ENCODE data around the gene MVB12B.

MVB12B gene

GRCh38 chr9:126506361-126507317 lies 180.0 kb downstream of the MVB12B start:
- no peak for DNase-seq (ENCODE audit: low read depth)

- no peak for DNase-seq (ENCODE audit: low read depth)
Measured at GRCh38 chr9:126507318-126508109, 180.9 kb downstream of the MVB12B start.

DNA sequence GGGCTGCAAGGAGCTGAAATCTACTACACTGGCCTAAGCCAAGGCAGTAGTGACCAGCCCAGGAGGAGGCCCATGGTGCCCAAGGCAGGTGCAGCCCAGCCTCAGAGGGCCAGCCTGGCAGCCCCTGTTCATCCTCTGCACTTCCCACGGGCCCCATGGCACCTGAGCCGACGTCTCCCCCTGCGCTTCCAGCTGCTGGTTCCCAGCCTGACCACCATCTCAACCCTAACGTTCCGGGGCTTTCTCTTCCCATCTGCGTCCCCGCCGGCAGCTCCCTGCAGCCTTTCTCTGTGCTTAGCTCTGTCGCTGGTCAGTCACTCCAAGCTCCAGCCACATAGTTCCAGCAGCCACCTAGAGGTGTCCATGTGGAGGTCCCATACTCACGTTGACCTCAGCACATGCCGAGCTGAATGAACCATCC lies 181.6 kb downstream of the MVB12B start:
- no peak for DNase-seq (ENCODE audit: low read depth)

GRCh38 chr9:126508928-126509327 lies 182.3 kb downstream of the MVB12B start:
- DNase-seq (ENCODE audit: low read depth), result no peak

- DNase-seq (ENCODE audit: low read depth), result no peak
Measured at GRCh38 chr9:126509718-126510117, 183.1 kb downstream of the MVB12B start.

- DNase-seq (ENCODE audit: low read depth), result no peak
Measured at GRCh38 chr9:126510564-126510963, 183.9 kb downstream of the MVB12B start.

GRCh38 chr9:126511411-126511810 lies 184.8 kb downstream of the MVB12B start:
- peak; percentile 70 for DNase-seq (ENCODE audit: low read depth)

GRCh38 chr9:126513159-126514036 lies 186.8 kb downstream of the MVB12B start:
- DNase-seq (ENCODE audit: low read depth), result no peak

DNA sequence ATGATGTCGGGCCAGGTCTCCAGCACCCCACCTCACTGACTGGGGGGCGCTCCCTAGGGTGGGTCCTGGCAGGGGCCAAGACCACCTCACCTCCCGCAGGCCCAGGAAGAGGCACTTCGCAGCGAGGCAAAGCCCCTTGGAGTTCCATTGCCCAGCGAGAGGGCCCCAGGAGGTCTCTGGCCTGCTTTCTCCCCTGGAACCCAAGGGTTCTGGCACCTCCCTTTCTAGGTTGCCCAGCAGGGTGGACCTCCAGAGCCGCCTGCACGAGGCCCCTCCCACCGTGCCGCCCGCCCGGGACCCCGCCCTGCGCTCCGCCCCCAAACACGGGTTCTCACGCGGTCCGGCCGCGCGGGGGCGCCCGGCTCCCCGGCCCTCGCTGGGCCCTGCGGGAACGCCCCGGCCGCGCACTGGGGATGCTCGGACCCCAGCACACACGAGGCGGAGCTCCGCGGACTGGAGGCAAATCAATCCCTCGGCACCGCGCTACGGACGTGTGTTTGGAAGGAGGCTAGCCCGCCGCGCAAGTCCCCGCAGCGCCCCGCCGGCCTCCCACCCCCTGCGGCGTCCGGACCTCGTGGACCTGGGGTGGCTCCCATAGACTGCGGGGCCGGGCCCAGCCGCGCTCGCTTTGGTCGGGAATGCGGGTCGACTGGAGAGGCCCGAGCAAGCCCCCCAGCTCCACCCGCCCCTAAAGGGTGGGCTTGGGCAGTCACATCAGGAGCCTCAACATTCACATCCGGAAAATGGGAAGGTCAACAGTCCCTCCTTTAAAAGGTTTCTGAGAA lies 187.6 kb downstream of the MVB12B start:
- DNase-seq (ENCODE audit: low read depth), result no peak

GRCh38 chr9:126515001-126515872 lies 188.6 kb downstream of the MVB12B start:
- no peak for DNase-seq (ENCODE audit: low read depth)

GRCh38 chr9:126515873-126516505 lies 189.4 kb downstream of the MVB12B start:
- no peak for DNase-seq (ENCODE audit: low read depth)

- DNase-seq (ENCODE audit: low read depth), result no peak
Measured at GRCh38 chr9:126516561-126516935, 189.9 kb downstream of the MVB12B start.

DNA sequence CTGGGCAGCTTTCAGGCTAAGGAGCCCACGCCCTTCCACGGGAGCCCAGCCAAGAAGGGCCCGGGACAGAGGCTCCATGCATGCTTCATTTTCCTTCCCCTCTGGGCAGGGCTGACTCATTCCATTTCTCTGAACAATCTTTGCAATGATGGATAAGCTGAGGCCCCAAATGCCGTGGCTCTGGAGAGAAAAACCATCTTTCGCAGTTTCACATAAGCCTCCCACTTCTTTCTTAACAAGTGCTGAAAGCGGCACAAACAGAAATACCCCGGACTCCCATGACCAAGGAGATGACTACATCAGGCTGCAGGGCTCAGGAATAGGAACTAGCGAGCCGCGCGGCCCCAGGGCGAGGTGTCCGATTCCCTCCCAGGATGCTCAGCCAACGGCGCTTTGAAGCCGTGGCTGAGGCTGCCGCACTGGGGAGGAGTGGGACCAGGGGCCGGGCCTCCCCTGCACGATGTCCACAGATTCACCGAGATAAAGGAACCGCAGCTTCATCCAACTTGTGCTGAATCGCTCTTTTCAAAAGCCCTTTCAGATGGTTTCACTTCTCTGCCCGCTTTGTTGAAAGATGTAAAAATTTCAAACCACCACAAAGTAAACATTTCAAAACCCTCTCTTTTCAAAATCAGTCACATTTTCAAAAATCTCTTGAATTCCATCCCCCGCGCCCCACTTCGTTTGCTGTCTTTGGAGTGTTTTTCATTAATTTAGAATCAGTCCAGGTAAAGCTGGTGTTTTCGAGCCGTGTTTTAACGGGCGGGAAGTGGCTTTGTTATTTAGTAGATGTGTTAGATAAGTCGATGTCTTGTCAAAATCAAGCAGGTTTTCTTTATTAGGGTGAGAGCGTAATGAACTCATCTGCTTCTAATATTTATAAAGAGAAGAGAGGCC lies 190.6 kb downstream of the MVB12B start:
- peak; percentile 96 for DNase-seq (ENCODE audit: low read depth)

DNA sequence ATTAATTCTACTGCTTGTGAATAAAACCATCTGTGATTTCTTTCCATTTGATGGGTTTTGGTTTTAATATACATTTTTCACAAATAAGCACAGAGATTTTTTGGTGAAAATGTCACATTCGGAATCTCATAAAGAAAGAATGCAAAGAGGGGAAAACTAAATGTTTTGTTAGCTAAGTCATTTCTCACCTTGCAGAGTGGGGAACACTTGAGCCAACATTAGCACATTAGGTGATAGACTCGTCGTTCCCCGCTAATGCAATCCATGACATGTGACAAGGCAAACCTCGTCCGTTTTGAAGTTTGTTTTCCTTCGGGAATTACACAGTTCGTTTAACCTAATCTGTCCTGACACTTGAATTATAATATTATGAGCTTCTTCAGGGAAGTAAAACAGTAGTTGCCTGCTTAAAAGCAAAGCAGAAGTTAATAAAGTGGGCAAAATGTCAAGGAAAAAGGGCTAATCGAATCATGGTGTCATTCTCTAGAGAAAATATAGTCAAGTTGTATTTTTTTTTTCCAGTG lies 191.3 kb downstream of the MVB12B start:
- DNase-seq (ENCODE audit: low read depth), result no peak

GRCh38 chr9:126518763-126519162 lies 192.1 kb downstream of the MVB12B start:
- DNase-seq (ENCODE audit: low read depth), result no peak

- no peak for DNase-seq (ENCODE audit: low read depth)
Measured at GRCh38 chr9:126519660-126520420, 193.2 kb downstream of the MVB12B start.

GRCh38 chr9:126520453-126520852 lies 193.8 kb downstream of the MVB12B start:
- no peak for DNase-seq (ENCODE audit: low read depth)

GRCh38 chr9:126521089-126521488 lies 194.5 kb downstream of the MVB12B start:
- no peak for DNase-seq (ENCODE audit: low read depth)

Measured in amniotic epithelial cell (primary cell).